A172 (cell line): ENCODE data around the gene FTL. TPM values are rescaled to one million over a fixed set of nuclear protein-coding genes. Genes with fewer than 3 reads are reported as not detected.
A peak's percentile ranks its signal among the peaks of the same experiment; 100 is the strongest.
"Not testable (repeated sequence)": the region's sequence is repeated elsewhere in the genome, so short reads cannot be mapped to it uniquely, and the experiment has no call there.

Source experiments
- DNase-seq: peaks from one replicate; pipeline ENCODE4 v3.0.0-alpha.2; 2015; ENCODE audit warnings: low spot score
- total RNA-seq: library from RNA; depleted of rRNA; stranded (reverse); fragments of >200 nt; shearing (Covaris generic); gene quantifications from 2 replicates; pipeline ENCODE4 v1.2.3, GENCODE V29; 2014; rRNA removed

Gene FTL
- 1,818 and 2,662 TPM in 2 replicates for total RNA-seq

GRCh38 chr19:48965040-48965805, at the start of gene FTL:
Gene FTL, plus strand, starts transcription at chr19:48965309. Its CDS starts 199 bp downstream, at chr19:48965508.
- peak; percentile 80 for DNase-seq

DNA sequence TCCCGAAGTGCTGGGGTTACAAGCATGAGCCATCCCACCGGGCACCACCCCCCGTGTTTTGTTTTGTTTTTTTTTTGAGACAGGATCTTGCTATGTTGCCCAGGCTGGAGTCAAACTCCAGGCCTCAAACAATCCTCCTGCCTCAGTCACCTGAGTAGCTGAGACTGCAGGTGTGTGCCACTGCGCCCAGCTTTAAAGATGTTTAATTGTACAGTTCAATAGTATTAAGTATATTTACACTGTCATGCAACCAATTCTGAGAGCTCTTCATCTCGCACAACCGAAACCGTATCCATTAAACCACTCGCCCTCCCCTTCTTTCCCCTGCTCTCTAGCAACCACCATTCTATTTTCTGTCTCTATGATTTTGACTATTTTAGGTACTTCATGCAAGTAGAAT, 49.4 kb upstream of the FTL start:
- DNase-seq = no peak

GRCh38 chr19:48918071-48918470, 47.0 kb upstream of the FTL start:
- no peak for DNase-seq

DNA sequence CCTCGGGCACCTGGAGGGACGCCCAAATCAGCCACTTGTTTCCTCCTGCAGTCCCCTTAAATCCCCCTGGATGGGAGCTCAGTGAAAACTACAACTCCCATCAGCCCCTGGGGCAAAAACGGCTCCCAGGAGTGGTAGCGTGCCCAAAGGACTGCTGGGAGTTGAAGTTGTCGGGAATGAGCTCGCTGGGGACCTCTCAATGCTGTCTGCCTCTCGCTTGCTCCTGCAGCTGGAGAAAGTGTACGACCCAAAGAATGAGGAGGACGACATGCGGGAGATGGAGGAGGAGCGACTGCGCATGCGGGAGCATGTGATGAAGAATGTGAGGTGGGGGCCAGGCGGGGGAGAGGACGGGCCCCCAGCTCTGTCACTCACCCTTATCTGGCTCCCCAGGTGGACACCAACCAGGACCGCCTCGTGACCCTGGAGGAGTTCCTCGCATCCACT, 46.3 kb upstream of the FTL start:
- no peak for DNase-seq

DNA sequence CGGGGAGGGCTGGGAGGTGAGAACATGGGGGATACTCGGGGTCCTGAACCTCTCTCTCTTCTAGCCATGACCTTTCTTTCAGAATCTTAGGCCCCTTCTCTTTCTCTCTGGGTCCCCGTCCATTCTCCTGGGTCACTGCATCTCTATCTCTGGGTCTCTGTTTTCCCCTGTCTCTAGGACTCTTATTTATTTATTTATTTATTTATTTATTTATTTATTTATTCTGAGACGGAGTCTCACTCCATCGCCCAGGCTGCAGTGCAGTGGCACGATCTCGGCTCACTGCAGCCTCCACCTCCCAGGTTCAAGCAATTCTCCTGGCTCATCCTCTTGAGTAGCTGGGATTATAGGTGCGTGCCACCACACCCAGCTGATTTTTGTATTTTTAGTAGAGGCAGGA, 45.8 kb upstream of the FTL start:
- not testable (repeated sequence) for DNase-seq

GRCh38 chr19:48920949-48921348, 44.2 kb upstream of the FTL start:
- DNase-seq = no peak

- DNase-seq = no peak
Measured at GRCh38 chr19:48921721-48922500, 43.2 kb upstream of the FTL start.

DNA sequence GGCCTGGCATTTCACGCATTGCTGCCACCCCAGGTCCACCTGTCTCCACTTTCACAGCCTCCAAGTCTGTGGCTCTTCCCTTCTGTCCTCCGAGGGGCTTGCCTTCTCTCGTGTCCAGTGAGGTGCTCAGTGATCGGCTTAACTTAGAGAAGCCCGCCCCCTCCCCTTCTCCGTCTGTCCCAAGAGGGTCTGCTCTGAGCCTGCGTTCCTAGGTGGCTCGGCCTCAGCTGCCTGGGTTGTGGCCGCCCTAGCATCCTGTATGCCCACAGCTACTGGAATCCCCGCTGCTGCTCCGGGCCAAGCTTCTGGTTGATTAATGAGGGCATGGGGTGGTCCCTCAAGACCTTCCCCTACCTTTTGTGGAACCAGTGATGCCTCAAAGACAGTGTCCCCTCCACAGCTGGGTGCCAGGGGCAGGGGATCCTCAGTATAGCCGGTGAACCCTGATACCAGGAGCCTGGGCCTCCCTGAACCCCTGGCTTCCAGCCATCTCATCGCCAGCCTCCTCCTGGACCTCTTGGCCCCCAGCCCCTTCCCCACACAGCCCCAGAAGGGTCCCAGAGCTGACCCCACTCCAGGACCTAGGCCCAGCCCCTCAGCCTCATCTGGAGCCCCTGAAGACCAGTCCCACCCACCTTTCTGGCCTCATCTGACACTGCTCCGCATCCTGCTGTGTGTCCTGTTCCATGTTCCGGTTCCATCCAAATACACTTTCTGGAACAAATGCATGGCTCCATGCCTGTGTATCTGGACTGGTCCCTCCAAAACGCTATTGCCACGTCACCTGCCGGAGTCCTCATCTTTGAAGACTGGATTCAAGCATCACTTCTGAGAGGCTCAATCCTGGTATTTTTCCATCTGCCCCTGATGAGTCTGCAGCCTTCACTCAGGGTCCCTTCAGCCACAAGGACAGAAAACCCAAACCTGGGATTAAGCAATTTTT, 42.3 kb upstream of the FTL start:
- no peak for DNase-seq

DNA sequence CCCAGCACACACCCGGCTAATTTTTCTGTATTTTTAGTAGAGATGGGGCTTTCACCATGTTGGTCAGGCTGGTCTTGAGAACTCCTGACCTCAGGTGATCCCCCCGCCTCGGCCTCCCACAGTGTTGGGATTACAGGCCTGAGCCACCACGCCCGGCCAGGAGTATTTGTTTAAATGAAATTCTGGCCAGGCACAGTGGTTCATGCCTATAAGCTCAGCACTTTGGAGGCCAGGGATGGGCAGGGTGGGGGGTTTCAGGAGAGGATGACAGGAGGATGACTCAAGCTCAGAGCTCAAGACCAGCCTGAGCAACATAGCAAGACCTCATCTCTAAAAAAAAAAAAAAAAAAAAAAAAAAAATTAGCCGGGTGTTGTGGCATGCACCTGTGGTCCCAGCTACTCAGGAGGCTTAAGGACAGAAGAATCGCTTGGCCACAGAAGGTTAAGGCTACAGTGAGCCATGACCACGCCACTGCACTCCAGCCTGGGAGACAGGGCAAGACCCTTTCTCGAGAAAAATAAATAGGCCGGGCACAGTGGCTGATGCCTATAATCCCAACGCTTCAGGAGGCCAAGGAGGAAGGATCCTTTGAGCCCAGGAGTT, 39.8 kb upstream of the FTL start:
- peak; percentile 81 for DNase-seq

- DNase-seq = not testable (repeated sequence)
Measured at GRCh38 chr19:48925890-48926289, 39.2 kb upstream of the FTL start.

DNA sequence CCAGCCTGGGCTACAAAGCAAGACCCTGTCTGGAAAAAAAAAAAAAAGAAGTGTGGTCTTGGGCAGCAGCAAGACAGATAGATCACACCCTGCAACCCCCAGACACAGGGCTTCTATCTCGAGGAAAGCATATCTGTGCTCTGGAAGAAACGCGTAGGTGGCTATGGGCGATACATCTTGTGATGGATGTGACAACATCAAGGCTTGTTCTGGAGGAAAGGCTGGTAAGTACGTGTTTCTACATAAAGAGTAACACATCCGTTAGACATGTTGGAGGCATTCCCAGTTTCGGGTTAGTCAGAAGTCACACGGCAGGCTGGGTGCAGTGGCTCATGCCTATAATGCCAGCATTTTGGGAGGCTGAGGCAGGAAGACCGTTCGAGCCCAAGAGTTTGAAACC, 38.2 kb upstream of the FTL start:
- DNase-seq = peak; percentile 91

DNA sequence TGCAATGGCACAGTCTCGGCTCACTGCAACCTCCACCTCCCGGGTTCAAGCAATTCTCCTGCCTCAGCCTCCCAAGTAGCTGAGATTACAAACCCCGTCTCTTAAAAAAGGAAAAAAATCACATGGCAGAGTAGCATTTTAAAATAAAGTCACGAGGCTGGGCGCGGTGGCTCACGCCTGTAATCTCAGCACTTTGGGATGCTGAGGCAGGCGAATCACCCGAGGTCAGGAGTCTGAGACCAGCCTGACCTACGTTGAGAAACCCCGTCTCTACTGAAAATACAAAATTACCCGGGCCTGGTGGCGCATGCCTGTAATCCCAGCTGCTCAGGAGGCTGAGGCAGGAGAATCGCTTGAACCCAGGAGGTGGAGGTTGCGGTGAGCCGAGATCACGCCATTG, 37.4 kb upstream of the FTL start:
- DNase-seq = not testable (repeated sequence)

GRCh38 chr19:48928164-48929025, 36.7 kb upstream of the FTL start:
- DNase-seq = no peak

- peak; percentile 44 for DNase-seq
Measured at GRCh38 chr19:48933382-48933932, 31.7 kb upstream of the FTL start, which contains the start of gene DHDH. Gene DHDH, plus strand, starts transcription at chr19:48933699. Its CDS starts 23 bp downstream, at chr19:48933722.

DNA sequence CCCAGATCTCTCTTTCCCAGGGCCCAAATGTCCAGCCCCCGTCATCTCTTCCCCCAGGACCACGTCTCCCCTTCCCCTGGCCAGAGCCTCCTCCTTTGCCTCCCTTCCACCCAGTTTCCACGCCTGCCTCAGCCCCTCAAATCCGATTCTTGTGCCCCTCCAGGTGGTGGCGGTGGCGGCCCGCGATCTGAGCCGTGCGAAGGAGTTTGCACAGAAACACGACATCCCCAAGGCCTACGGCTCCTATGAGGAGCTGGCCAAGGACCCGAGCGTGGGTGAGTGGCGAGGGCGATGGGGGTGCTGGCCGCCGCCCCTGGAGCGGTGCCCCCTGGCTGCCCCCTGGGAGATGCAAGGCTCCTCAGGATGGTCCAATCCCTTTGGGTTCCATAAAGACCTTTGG, 30.3 kb upstream of the FTL start:
- no peak for DNase-seq

DNA sequence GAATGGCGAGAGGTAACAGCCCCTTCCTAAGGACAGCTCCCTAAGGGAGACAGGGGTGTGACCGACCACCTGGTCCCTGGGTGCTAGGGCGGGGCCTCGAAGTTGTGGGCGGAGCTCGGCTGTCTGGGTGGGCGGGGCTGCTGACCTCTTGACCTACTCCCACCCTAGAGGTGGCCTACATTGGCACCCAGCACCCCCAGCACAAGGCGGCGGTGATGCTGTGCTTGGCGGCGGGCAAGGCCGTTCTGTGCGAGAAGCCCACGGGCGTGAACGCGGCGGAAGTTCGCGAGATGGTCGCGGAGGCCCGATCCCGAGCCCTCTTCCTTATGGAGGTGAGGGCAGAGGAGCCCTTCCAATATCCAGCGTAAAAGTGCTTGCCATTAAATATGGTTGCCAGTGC, 29.2 kb upstream of the FTL start:
- no peak for DNase-seq

GRCh38 chr19:48938256-48938655, 26.9 kb upstream of the FTL start:
- DNase-seq = no peak

DNA sequence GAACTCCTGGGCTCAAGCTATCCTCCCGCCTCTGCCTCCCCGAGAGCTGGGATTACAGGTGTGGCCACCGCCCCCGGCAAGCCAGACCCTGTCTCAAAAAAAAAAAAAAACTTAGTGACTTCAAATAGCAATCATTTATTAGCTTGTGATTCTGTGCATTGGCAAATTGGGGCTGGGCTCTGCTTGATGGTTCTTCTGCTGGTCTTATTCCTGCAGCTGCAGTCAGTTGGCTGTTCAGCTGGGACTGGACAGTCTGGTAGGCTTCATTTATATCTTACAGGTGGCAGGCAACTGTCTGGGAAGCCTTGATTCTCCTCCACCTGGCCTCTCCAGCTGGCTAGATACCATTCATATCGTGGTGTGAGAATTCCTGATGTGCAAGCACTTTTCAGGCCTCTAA, 24.2 kb upstream of the FTL start:
- no peak for DNase-seq

DNA sequence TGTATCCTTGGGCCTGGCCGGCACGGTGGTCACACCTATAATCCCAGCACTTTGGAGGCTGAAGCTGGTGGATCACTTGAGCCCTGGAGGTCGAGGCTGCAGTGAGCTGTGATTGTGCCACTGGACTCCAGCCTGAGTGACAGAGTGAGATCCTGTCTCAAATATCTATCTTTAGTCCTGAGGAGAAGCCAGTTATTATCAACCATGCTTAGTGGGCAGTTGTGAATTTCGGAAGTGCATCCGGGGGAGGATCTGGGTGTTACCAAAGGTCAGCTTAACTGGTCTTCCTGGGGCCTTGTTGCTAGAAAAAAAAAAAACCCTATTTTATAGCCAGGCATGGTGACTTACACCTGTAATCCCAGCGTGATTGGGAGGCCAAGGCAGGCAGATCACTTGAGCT, 22.0 kb upstream of the FTL start:
- no peak for DNase-seq

DNA sequence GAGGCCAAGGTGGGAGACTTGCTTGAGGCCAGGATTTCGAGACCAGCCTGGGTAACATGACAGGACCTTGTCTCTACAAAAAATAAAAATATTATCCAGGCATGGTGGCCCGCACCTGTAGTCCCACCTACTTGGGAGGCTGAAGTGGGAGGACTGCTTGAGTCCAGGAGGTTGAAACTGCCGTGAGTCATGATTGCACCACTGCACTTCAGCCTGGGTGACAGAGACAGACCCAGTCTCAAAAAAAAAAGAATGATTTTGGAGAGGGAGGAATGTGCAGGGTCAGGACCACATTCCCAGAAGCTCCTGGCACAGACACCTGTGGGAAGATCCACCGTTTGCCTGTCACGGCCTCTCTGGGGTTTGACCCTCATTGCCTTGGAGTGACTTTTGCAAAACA, 19.7 kb upstream of the FTL start:
- DNase-seq = no peak
